Panc1 (cell line): ENCODE data around the gene SLC22A2.

ENCODE experiments used
- POLR2AphosphoS5 ChIP-seq: IDR thresholded peaks from 2 replicates; pipeline ENCODE4 v1.6.1; 2012; ENCODE audit warnings: mild to moderate bottlenecking, low read depth, low read length, moderate library complexity
- TCF7L2 ChIP-seq: IDR thresholded peaks from 2 replicates; pipeline ENCODE4 v1.6.1; 2011; ENCODE audit warnings: mild to moderate bottlenecking, low read depth, low read length, inconsistent platforms
- TF ChIP-seq, protein P1 (sequence below): fragments of 450-650 bp; IDR thresholded peaks from 2 replicates; pipeline ENCODE4 v1.5.1; 2017; ENCODE audit warnings: mild to moderate bottlenecking

- TF ChIP-seq POLR2AphosphoS5 (no peak), TCF7L2 (no peak)
- TF ChIP-seq, protein P1, sequence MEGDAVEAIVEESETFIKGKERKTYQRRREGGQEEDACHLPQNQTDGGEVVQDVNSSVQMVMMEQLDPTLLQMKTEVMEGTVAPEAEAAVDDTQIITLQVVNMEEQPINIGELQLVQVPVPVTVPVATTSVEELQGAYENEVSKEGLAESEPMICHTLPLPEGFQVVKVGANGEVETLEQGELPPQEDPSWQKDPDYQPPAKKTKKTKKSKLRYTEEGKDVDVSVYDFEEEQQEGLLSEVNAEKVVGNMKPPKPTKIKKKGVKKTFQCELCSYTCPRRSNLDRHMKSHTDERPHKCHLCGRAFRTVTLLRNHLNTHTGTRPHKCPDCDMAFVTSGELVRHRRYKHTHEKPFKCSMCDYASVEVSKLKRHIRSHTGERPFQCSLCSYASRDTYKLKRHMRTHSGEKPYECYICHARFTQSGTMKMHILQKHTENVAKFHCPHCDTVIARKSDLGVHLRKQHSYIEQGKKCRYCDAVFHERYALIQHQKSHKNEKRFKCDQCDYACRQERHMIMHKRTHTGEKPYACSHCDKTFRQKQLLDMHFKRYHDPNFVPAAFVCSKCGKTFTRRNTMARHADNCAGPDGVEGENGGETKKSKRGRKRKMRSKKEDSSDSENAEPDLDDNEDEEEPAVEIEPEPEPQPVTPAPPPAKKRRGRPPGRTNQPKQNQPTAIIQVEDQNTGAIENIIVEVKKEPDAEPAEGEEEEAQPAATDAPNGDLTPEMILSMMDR, result no peak
Measured at GRCh38 chr6:160190973-160191372, 67.6 kb downstream of the SLC22A2 start.
